Iris pigment epithelial cell (primary cell): ENCODE measurements around the gene CHID1.

Experiments
- DNase-seq: peaks from one replicate; pipeline ENCODE4 v3.0.0-alpha.2; 2011; ENCODE audit warnings: low read depth

CHID1 gene

DNA sequence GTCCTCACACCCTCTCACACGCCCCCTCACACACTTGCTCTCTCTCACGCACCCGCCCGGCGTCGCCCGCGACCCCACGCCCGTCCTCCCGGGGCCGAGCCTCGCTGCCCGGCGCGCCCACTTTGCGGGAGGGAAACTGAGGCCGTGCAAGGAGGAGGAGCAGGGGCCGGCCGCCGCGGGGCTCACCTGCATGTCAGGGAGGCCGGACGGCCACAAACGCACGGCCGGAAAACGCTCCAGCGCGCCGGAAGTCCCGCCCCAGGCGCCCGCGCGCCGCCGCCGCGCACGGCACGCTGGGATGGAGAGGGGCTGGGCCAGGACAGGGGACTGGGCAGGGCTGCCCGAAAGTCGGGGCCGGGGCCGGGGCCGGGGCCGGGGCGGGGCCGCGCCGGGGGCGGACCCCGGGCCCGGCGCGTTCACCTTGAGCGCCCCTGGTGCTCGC is at the start of gene CHID1:
Gene CHID1 (minus strand): TSS at position 222 of the 442 bp plus-strand sequence. CDS start 5,994 bp downstream, outside the sequence.
- DNase-seq: peak; percentile 88

DNA sequence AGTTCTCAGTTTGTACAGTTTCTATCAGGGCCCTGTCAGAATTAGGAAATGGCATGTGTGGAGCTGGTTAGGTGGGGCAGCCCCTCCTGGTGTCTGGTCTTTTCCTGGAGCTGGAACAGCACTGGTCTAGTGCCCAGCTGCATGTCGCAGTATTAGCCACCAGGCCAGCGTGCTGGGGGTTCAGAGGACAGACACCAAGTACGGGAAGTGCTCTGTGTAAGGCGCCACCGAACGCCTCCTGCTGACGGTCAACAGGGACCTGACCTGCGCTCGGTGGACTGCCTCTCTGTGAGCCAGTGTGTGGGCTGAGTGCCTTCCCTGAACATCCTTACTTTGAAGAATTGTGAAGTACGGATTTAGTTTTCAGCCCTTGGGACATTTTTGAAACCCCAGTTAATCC is 49.0 kb upstream of the CHID1 start:
- no peak for DNase-seq

DNA sequence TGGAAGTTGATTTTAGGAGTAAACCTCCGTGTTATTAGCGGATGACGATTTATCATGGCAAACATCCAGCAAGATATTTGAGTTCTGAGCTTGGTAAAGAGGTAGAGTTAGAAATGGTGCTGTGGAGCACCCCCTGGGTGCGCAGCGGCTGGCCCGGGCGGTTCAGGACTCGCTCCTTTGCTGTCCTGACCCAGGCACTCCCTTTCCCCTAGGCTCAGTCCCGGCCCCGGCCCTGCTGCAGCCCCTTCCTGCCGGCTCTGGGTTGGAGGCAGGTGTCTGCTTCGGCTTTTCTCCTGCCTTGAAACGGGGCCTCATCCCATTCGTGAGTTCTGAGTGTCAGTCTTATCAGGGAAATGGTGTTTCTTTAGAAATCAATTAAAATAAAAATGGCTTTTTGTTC is 48.4 kb upstream of the CHID1 start:
- no peak for DNase-seq

DNA sequence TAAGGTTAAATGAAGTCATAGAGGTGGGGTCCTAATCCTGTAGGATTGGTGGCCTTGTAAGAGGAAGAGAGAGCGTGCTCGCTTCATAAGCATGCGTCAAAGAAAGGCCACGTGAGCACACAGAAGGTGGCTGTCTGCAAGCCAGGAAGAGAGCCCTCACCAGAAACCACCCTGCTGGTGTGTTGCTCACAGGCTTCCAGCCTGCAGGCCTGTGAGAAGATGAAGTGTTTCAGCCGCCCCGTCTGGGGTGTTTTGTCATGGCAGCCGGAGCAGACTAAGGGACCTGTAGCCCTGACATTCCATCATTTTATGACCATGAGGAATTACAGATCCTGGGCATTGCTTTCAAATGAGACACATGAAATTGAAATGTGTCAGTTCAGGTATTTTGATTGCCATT is 47.5 kb upstream of the CHID1 start:
- no peak for DNase-seq

DNA sequence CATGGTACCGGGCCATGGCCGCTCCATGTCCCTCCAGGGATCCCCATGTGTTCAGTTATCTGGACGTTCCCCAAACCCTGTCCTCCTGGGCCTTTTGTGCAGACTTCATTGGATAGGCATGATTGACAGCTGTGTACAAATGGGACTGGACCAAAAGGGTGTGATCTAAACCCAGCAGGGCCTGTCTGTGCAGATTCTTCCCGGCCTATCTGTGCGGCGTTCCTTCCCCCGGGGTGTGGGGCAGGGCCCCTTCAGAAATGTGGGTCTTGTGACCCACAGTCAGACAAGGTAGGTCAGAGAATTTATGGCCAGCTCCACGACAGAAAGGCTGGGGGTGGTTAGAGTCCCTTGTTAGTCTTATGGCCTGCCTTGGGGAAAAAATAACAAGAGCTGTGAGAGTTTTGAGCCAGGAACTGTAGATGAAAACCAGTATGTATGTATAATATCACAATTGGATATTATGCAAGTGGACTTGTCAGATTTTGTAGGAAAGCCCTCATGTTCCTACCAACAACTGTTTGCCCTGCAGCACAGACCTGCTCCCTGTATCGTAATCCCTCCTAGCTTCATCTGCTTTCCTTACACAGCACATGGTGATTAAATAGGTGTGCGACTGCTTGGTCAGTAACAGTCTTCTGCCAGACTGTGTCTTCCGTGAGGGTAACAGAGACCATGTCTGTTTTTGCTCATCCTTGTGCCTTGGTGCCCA is 46.8 kb upstream of the CHID1 start:
- no peak for DNase-seq

DNA sequence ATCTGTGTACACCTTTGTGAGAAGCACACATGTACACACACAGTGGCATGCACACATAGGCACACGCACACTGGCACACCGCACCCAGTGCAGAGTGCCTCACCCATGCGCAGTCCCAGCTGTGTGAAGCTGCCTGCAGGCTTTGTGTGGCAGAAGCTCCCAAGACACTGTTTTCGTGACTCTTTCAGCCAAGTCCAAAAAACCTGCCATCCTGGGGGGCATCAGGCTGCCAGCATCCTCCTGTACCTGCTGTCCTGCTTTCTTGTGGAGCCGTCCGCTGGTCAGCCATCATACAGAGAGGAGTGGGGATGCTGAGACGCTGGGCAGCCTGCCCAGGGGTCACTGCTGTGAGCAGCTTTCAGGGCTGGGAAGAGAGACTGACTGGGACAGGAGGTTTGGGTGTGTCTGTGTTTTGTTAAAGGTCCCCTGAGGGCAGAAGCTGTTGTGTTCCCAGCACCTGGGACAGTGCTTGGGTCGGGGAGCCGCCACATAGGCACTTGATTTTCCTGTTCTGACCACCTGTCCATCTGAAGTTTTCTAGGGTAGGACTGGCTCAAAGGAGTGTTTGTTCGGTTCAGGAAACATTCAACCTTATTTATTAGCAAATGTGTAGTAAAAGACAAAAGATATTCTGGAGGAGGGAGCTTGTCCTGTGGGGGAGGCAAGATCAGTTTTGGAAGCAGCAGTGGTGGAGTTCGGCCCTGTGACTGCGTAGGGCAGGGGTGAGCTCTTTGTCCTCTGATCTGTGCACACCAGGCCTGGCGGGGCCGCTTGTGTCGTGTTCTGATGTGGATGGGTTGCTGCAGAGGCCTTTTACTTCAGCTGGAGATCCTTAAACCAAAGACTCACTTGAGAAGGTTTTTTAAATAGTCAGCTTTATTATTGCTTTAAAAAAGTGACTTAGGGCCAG is 44.8 kb upstream of the CHID1 start:
- DNase-seq: no peak

DNA sequence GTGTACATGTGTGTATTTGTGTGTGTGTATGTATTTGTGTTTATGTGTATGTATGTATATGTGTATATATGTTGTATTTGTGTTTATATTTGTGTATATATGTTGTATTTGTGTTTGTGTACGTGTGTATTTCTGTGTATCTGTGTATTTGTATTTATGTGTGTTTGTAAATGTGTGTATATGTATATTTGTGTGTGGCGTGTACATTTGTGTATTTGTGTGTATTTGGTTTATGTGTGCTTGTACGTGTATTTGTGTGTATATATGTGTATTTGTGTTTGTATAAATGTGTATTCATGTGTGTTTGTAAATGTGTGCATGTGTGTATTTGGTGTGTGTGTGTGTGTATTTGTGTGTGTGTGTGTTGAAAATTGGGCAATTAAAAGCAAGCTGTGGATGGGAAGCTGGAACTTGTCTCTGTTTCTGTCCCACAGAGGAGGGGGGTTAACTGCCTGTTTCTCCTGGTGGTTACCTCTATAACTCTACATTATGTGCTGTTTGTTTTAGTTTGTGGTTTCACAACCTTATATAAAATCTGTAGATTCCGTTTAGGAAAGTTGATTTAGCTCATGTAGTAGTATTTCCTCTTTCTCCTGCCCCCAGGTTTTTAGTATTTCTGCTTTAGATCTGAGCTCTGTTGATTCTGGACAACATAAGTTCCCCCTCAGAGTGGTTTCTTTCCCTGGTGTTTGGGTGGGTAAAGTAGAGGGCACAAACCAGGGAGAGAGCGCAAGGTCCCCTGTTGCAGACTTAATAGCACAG is 44.0 kb upstream of the CHID1 start:
- DNase-seq: no peak

DNA sequence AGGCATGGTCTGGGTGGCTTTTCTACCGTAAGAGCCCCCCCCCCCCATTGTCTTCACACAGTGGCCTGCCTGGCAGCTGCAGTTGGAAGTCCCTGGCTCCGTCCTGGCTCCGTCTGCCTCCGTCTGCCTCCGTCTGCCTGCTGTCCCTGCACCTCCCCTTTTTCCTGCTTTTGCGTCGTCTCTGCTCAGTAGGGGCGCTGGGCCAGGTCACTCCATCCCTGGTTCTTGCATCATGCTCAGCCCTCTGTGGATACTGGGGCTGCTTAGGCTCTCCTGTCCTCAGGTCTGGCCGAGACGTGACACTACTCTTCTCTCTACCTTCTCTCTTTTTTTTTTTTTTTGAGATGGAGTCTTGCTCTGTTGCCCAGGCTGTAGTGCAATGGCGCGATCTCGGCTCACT is 42.9 kb upstream of the CHID1 start:
- DNase-seq: no peak

DNA sequence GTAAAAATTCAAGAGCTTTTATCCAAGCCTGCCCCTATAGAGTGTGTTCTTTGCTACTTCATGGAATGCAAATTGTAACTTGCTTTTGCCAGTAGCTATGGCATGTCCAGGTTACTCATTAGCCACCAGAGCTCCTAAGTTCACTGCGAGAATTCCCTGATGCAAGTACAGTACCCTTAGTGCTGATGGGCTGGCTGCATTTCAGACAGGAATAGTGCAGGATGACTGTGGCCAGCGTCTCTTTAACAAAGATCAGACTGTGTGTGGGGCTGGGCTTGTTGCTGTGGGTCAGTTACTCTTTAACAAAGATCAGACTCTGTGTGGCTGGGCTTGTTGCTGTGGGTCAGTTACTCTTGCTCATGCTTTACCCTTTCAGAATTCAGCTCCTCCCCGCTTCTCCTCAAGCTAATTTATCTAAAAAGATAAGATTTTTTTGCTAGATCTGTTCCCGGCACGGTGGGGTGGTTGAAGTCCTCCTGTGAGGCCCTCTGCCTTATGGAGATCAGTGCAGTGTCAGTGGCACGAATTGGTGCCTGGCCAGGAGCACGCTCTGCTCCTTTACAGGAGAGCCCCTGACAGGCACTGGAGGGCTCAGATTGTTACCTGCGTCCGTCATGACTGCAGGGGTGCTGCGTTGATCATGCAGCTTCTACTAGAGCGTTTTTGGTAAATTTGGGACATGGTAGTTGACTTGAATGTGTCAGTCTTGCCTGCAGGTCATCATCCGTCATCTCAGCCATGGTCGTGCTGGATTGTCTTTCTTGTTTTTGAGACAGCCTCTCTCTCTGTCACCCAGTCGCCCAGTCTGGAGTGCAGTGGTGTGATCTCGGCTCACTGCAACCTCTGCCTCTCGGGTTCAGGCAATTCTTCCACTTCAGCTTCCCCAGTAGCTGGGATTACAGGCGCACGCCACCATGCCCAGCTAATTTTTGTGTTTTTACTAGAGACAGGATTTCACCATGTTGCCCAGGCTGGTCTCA is 42.1 kb upstream of the CHID1 start:
- DNase-seq: peak; percentile 64

DNA sequence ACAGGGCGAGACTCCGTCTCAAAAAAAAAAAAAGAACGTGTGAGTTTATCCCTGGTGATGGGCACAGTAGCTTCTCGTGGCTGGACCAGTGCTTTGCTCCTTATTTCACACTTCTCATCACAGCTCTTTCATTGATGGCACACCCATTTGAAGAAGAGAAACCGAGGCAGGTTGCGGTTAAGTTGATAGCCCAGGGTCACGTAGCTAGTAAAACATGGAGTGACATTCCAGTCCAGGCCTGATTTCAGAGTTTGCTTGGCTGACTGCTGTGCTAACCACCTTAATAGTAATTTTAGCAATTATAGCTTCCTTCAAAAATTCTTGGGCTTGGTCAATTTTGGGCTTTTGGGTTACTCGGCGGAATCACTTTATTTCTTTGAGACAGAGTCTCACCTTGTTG is 40.9 kb upstream of the CHID1 start:
- DNase-seq: no peak

DNA sequence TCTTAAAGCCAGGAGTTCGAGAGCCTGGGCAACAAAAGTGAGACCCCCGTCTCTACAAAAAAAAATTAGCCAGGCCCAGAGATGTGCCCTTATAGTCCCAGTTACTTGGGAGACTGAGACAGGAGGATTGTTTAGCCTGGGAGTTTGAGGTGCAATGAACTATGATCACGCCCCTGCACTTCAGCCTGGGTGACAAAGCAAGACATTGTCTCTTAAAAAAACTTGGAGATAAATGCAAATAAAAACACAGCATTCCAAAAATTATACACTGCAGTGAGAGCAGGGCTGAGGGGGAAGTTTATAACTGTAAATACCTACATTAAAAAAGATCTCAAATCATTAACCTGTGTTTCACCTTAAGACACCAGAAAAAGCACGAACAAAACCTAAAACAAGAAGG is 37.1 kb upstream of the CHID1 start:
- no peak for DNase-seq

DNA sequence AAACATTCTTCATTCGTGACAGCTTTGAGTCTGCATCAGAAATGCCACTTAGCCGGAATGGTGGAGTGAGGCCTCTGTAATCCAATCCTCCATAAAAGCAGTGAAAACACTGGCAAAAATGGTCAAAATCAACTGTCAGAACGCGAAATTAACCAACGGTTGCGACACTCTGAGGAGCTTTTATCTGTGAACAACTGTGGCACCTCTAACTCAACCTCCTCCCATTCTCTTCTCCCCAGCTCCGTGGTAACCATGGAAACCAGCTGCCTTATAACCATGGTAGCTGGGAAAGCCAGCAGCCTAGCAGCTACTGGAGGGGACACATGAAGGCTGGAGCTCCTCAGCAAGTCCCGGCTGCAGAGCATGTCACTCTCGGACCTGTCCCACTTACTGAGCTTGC is 35.4 kb upstream of the CHID1 start:
- DNase-seq: peak; percentile 57

DNA sequence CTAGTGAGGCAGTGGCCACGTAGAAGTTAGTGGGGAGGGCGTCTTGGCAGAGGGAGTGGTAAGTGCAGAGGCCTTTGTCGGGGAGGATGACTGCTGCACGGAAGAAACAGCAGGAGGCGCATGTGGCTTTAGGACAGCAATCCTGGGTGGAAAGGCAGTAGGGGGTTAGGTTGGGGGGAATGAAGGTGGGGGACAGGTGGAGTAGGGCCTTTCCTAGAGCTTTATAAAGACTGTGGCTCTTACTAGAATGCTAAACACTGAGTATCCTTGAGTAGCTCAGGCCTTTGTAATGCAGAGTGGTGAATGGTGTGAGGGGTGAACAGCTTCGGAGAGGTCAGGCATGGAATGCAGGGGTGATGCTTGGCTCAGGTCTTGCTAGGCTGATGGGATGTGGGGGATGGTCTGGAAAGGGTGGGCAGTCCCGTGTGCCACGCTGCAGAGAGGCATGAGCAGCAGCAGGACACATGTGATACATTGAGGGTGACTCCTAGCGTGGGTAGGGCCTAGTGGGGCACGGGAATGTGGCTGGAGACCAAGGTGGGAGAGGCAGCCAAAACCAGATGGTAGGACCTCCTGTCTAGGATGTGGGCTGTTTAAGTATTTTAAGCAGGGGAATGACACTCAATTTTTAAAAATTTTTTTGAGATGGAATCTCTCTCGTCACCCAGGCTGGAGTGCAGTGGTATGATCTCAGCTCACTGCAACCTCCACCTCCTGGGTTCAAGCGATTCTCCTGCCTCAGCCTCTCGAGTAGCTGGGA is 34.3 kb upstream of the CHID1 start:
- DNase-seq: peak; percentile 70

DNA sequence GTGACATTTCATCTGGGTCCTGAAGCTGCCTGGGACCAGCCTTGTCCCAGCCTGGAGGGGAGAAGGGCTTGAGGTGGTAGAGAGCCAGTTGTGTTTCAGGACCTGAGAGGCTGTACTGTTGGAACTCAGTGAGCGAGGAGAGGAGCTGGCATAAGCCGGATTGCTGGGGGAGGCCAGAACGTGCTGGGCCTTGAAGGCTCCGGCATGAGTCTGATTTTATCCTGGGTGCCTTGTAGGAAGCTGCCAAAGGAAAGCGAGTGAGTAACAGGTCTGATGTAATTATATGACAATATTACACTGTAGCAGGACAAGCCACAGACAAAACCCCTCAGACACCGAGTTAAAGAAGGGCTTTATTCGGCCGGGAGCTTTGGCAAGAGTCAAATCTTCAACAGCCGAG is 32.2 kb upstream of the CHID1 start:
- peak; percentile 76 for DNase-seq

DNA sequence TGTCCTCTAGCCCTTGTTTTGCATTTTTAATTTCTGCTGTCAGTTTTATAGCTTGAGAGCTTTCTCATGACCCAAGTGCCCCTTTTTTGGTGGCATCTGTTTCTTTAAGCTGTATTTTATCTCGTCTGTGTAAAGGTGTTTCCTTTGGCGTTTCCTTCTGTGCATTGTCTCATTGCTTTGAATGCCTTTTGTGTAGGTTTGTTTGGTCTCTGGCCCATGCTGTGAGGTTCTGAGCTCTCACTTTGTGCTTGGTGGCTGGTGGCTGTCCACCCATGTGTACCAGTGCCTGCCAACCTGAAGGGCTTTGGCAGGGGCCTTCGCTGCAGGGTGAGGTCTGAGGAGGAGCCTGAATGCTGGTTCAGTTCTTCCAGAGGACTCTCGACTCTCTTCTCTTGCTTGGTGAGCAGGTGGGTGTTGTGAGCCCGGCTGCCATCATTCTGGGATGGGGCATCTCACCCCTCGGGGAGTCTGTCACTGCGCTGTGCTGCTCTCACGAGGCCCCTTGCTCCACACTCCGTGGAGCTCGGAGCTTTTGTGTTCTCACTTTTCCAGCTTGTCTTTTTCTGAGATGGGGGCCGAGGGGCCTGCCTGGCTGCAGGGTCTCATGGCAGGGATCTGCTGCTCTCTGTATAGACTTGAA is 30.0 kb upstream of the CHID1 start:
- DNase-seq: no peak

DNA sequence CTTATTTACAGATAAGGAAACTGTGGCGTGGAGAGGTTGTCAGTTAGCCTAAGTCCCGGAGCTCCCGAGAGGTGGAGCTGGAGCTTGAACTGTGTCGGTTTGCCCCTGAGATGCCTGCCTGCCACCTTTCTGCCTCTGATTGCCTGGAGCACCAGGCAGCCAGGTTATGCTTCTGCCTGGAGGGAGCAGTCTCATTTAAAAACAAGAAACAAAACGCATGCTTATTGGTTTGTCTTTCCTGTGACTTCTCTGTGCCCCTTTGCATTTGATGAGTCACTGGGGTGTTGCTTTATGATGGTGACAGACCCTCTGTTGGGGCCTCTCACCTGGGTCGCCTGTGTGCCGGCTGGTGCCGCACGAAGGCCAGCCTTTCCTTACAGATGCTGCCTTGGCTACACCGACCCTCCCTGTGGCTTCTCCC is 27.2 kb upstream of the CHID1 start:
- DNase-seq: no peak

DNA sequence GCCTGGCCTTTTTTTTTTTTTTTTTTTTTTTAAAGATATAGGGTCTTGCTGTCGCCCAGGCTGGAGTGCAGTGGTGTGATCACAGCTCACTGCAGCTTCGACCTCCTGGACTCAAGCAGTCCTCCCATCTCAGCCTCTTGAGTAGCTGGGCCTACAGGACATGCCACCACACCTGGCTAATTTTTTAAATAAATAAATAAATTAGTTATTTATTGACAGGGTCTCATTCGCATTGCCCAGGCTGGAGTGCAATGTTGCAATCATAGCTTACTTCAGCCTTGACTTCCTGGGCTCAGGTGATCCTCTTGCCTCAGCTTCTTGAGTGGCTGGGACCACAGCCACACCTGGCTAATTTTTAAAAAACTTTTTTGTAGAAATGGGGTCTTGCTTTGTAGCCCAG is 25.6 kb upstream of the CHID1 start:
- DNase-seq: no peak

DNA sequence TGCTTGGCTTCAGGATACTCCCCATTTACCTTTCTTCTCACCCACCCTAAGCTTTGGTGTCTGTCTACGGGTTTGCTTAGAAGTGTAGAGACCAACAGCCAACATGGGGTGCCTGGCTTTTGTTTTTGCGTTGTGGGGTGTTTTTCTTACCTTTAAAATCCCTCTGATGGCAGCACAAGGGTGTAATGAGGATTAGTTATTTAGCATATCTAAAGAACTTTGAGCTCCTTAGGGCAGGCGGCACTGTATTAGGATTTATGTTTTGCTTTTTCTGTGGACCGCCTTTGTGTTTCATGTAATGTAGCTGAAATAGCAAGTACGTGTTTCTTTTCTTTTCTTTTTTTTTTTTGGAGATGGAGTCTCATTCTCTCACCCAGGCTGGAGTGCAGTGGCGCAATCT is 23.9 kb upstream of the CHID1 start:
- DNase-seq: no peak

DNA sequence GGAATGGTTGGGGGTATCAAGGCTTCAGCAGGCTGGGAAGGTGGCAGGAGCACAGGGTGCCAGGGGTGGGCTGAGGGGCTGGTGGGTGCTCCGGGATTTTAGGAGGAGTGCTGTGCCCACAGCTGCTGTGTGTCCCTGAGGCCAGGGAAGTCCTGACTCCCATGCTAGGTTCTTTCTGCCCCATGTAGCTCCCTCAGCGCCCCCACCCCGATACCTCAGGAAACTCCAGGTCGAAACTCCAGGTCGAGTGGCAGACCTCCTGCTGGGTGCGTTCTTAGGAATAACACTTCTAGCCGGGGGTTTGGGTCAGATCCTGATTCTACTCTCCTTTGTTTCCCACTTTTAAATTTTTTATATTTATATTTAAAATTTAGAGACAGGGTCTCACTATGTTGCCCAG is 23.3 kb upstream of the CHID1 start:
- DNase-seq: no peak
